ENCODE measurements around the gene TMEM109.

- no peak for TF ChIP-seq CTCF (IDR thresholded peaks at IDR 0.05)
- TF ChIP-seq POLR2A (IDR thresholded peaks at IDR 0.05), result no peak
- no peak for TF ChIP-seq POLR2AphosphoS5 (IDR thresholded peaks at IDR 0.05; ENCODE audit: insufficient read depth in 1 of 2, low read depth in 1 of 2)
Observed at GRCh38 chr11:60946601-60947264, 32.8 kb downstream of the TMEM109 start.
